HepG2 (cell line): Measurements from ENCODE around the gene CASTOR1. TPM values are rescaled to one million over a fixed set of nuclear protein-coding genes. Genes with fewer than 3 reads are reported as not detected.

Experiments used
- ATAC-seq: fragments of 200-7000 bp; cut with Tn5 transposase; 3 replicates; pipeline ENCODE4 v1.9.1; 2020; ENCODE audit warnings: mild to moderate bottlenecking, moderate library complexity
- BruUV-seq: library from RNA; stranded (reverse); fragments of 400-500 nt; replicated peaks from 2 replicates; lab custom pipeline; 2021; lab: Mats Ljungman, UMichigan
- CTCF ChIA-PET: fragments of 300-600 bp; formaldehyde crosslinking; extraction: SDS; loops from one replicate; lab custom pipeline; 2021; ENCODE audit warnings: low total read pairs, inconsistent platforms, low intra/inter-chr PET ratio; lab: Yijun Ruan, JAX
- POLR2A ChIA-PET: fragments of 350-600 bp; sonication (Branson Sonifier 250); formaldehyde crosslinking; loops from one replicate; lab custom pipeline; 2020; ENCODE audit warnings: antibody characterized with exemption, inconsistent platforms; lab: Yijun Ruan, JAX
- DNase-seq: peaks from one replicate; pipeline ENCODE4 v3.0.0-alpha.2; 2015; ENCODE audit warnings: low spot score
- FAIRE-seq: peaks from 3 replicates; lab custom pipeline; 2011; peaks lifted over from hg19 to GRCh38; lab: Jason Lieb, UNC
- H2AFZ ChIP-seq: one replicate; pipeline ENCODE4 v1.6.1; 2011; ENCODE audit warnings: low read length, inconsistent platforms
- H3K27ac ChIP-seq: fragments of 300-600 bp; 3 replicates; pipeline ENCODE4 v1.8.0; 2011; ENCODE audit warnings: mixed run types, mild to moderate bottlenecking, mixed read lengths, low read length, inconsistent platforms; ENCODE audit not compliant: insufficient read depth; ENCODE audit errors: extremely low read length
- H3K27me3 ChIP-seq, 2 experiments: fragments of 200-600 bp in 1 of 2; 2 replicates in 1 of 2; 3 replicates in 1 of 2; pipeline versions ENCODE4 v1.6.0 to v1.8.0; 2011; ENCODE audit warnings: low read length in 2 of 2, mild to moderate bottlenecking in 2 of 2, moderate library complexity in 2 of 2, inconsistent platforms in 1 of 2; ENCODE audit not compliant: insufficient read depth in 2 of 2, control insufficient read depth in 1 of 2
- H3K36me3 ChIP-seq, 2 experiments: fragments of 200-600 bp in 1 of 2; replicated peaks in 1 of 2; 2 replicates in 1 of 2; 3 replicates in 1 of 2; pipeline versions ENCODE4 v1.5.1 to v1.8.0; 2011; ENCODE audit warnings: low read length in 2 of 2, inconsistent platforms in 1 of 2; ENCODE audit not compliant: insufficient read depth in 2 of 2, control insufficient read depth in 1 of 2
- H3K4me1 ChIP-seq: 2 replicates; pipeline ENCODE4 v1.5.1; 2012; ENCODE audit warnings: low read length, inconsistent platforms; ENCODE audit not compliant: insufficient read depth
- H3K4me2 ChIP-seq: 2 replicates; pipeline ENCODE4 v1.6.0; 2011; ENCODE audit warnings: low read depth, low read length, inconsistent platforms
- H3K4me3 ChIP-seq, 3 experiments: fragments of 200-600 bp in 1 of 3; sonication (generic), shearing (Covaris generic) in 1 of 3; replicated peaks in 1 of 3; 2 replicates each; pipeline ENCODE4 v1.5.1; 2011 to 2016; ENCODE audit warnings: low read length in 3 of 3, inconsistent platforms in 2 of 3, low read depth in 2 of 3, mild to moderate bottlenecking in 2 of 3, control low read depth in 1 of 3, mixed read lengths in 1 of 3; ENCODE audit not compliant: insufficient read depth in 1 of 3
- H3K79me2 ChIP-seq: one replicate; pipeline ENCODE4 v1.6.1; 2011; ENCODE audit warnings: low read length, inconsistent platforms; ENCODE audit not compliant: insufficient read depth
- H3K9ac ChIP-seq: 2 replicates; pipeline ENCODE4 v1.6.0; 2011; ENCODE audit warnings: mild to moderate bottlenecking, low read depth, low read length, inconsistent platforms; ENCODE audit not compliant: insufficient read depth
- H3K9me3 ChIP-seq: 2 replicates; pipeline ENCODE4 v1.5.1; 2012; ENCODE audit warnings: mild to moderate bottlenecking, low read length
- H4K20me1 ChIP-seq: 2 replicates; pipeline ENCODE4 v1.6.0; 2011; ENCODE audit warnings: inconsistent platforms, mild to moderate bottlenecking, low read length, moderate library complexity; ENCODE audit not compliant: insufficient read depth
- DNMT3B ChIP-seq: conservative IDR thresholded peaks from 2 replicates; pipeline ENCODE4 v1.6.1; 2016; ENCODE audit warnings: missing biosample characterization, control low read depth
- HNRNPLL ChIP-seq: fragments of 200-400 bp; formaldehyde crosslinking; IDR thresholded peaks from 2 replicates; pipeline ENCODE4 v1.6.1; 2017; ENCODE audit warnings: mild to moderate bottlenecking, low read depth, low read length; ENCODE audit not compliant: poor library complexity, severe bottlenecking
- HOXA7 ChIP-seq: sonication (generic); formaldehyde crosslinking; IDR thresholded peaks from 2 replicates; pipeline ENCODE4 v1.8.1; 2022; ENCODE audit warnings: mild to moderate bottlenecking, missing genetic modification reagents, moderate library complexity
- JUNB ChIP-seq: sonication (generic); formaldehyde crosslinking; IDR thresholded peaks from 2 replicates; pipeline ENCODE4 v1.8.0; 2022; ENCODE audit warnings: missing genetic modification reagents, mild to moderate bottlenecking, borderline replicate concordance
- PAX8 ChIP-seq: sonication (generic); formaldehyde crosslinking; IDR thresholded peaks from 2 replicates; pipeline ENCODE4 v1.8.0; 2022; ENCODE audit warnings: mild to moderate bottlenecking, missing genetic modification reagents, borderline replicate concordance
- SAFB2 ChIP-seq: sonication (generic); formaldehyde crosslinking; IDR thresholded peaks from 2 replicates; pipeline ENCODE4 v1.5.1; 2020; ENCODE audit warnings: missing genetic modification reagents, low read depth, mild to moderate bottlenecking, borderline replicate concordance
- TBL1XR1 ChIP-seq: fragments of 150-350 bp; IDR thresholded peaks from 2 replicates; pipeline ENCODE4 v1.6.1; 2014; ENCODE audit warnings: borderline replicate concordance, low read length; ENCODE audit not compliant: partially characterized antibody
- WGBS: methylation state at CpG from one replicate; pipeline ENCODE4 v1.1.6; 2017; ENCODE audit warnings: low lambda C conversion rate; 5-methylcytosine and 5-hydroxymethylcytosine counted together
- in situ Hi-C: cut with HindIII; loops from 2 replicates; pipeline ENCODE4 v1.10.0; 2017; ENCODE audit warnings: low pct_unique_long_range_greater_than_20kb; ENCODE audit not compliant: extremely low pct_ligation_motif_present
- intact Hi-C: fragments of 100-400 bp; cut with micrococcal nuclease; formaldehyde crosslinking; loops from one replicate; pipeline ENCODE4 v1.10.0; 2022; ENCODE audit not compliant: unreplicated experiment
- polyA plus RNA-seq, 8 experiments: library from polyadenylated mRNA; depleted of rRNA in 3 of 8; stranded (reverse) in 7 of 8; unstranded in 1 of 8; fragments of >200 nt; fragmentation: Illumina TruSeq in 4 of 8; extraction: Trizol in 4 of 8; gene quantifications; 2 replicates each; pipeline versions ENCODE4 v1.2.1 to v1.2.3, GENCODE V29; 2011 to 2016; ENCODE audit warnings: low read depth in 4 of 8, missing spikeins in 1 of 8, mixed read lengths in 1 of 8; ENCODE audit not compliant: insufficient read depth in 1 of 8
- total RNA-seq, 5 experiments: library from RNA; depleted of rRNA; stranded (reverse); fragments of >200 nt; fragmentation: Illumina TruSeq; extraction: Trizol; gene quantifications; 2 replicates each; pipeline ENCODE4 v1.2.3, GENCODE V29; 2016; ENCODE audit warnings: low read depth in 1 of 5
- TF ChIP-seq, protein P1 (sequence below): sonication (generic); formaldehyde crosslinking; IDR thresholded peaks from 2 replicates; pipeline ENCODE4 v1.4.0; 2020; ENCODE audit warnings: missing genetic modification reagents
- TF ChIP-seq, protein P2 (sequence below): sonication (generic); formaldehyde crosslinking; IDR thresholded peaks from 2 replicates; pipeline ENCODE4 v1.4.0; 2020; ENCODE audit warnings: missing genetic modification reagents
- TF ChIP-seq, protein P3 (sequence below): sonication (generic); formaldehyde crosslinking; IDR thresholded peaks from 2 replicates; pipeline ENCODE4 v1.5.1; 2020; ENCODE audit warnings: missing genetic modification reagents, mild to moderate bottlenecking, borderline replicate concordance

Gene CASTOR1
- total and polyA plus RNA-seq, 2 of the 13 experiments (the other 11 are each of a cell fraction or from before 2014, with no cell fraction given) = 2.6 to 4.4 TPM

DNA sequence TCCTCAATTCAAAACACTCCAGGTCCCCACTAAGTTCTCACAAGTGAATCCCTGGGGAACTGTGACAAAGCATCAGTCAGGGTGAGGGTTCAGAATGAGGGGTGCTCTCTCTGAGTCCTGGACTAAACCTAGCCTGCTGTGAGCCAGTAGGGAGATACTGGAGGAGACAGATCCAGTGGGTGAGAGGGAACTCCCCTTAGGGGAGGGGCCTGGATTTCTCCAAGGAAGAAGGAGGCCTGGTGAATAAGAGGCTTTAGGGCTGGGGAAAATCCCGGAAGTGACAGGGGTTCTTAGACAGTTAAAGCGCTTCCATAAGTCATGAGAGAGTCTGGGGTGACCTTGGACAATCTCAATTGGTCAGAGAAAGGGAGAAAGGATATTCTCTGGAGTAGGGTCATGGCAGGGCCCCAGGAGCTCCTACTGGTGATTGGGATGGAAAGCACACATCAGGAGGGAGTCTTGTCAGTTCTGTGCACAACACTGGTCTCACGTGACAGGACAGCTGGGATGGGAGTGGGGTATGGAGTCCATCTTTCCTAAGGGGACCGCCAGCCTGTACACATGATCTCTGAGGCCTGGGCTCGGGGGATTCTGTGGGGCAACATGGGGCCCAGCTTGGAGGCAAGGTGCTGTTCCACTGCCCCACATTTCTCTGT lies 35.9 kb upstream of the CASTOR1 start (continued):
- TF ChIP-seq, protein P1, sequence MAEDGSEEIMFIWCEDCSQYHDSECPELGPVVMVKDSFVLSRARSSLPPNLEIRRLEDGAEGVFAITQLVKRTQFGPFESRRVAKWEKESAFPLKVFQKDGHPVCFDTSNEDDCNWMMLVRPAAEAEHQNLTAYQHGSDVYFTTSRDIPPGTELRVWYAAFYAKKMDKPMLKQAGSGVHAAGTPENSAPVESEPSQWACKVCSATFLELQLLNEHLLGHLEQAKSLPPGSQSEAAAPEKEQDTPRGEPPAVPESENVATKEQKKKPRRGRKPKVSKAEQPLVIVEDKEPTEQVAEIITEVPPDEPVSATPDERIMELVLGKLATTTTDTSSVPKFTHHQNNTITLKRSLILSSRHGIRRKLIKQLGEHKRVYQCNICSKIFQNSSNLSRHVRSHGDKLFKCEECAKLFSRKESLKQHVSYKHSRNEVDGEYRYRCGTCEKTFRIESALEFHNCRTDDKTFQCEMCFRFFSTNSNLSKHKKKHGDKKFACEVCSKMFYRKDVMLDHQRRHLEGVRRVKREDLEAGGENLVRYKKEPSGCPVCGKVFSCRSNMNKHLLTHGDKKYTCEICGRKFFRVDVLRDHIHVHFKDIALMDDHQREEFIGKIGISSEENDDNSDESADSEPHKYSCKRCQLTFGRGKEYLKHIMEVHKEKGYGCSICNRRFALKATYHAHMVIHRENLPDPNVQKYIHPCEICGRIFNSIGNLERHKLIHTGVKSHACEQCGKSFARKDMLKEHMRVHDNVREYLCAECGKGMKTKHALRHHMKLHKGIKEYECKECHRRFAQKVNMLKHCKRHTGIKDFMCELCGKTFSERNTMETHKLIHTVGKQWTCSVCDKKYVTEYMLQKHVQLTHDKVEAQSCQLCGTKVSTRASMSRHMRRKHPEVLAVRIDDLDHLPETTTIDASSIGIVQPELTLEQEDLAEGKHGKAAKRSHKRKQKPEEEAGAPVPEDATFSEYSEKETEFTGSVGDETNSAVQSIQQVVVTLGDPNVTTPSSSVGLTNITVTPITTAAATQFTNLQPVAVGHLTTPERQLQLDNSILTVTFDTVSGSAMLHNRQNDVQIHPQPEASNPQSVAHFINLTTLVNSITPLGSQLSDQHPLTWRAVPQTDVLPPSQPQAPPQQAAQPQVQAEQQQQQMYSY (CRISPR knock-in tag) = no peak
- no peak for TF ChIP-seq TBL1XR1

DNA sequence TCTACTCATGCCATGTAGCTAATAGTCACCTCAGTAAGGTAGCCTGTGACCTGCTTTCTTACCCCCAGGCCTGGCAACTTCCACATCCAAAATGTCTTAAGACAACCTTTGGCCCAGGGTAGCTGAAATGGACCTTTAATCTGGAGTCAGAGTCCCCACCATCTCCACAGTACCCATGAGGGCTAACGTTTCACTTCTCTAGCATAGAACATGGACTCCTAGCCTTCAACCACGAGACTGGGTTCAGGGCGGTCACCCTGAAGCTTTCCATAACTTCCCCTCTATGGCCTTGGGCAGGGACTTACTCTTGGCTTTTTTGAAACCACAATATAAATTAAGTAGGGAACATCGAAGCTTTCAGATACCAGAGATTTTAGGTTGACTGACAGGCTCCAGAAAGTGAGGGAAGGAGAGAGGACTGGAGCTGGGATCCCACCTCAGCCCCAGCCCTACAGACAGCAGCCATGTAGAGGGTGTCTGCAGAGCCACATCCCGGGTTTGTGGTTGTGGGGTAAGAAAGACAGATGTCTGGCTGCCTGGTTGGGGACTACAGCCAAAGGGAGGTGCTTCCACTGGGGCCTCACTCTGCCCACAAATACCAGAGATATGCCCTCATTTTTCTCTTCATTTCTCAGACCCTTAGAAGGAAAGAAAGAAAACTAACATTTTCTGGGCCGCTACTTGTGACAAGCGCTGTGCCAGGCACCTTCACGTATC lies 34.9 kb upstream of the CASTOR1 start:
- Histone ChIP-seq H3K9me3 (no peaks in the 10 kb centered on the region), H3K36me3 (no peaks in the 10 kb centered on the region), H4K20me1 (no peaks in the 10 kb centered on the region), H3K4me1 (peaks cover 50% of the 10 kb centered on the region), H3K9ac (no peak overlapping the region; the same call in 1 of the 2 replicates), H2AFZ (no peak overlapping the region), H3K27me3 (no peaks in the 10 kb centered on the region; a peak in 1 of 5 replicates), H3K27ac (no peak overlapping the region), H3K4me2 (no peak overlapping the region), H3K4me3 (no peak overlapping the region), H3K79me2 (no peaks in the 10 kb centered on the region)
- no peak for FAIRE-seq
- in situ Hi-C loops (no loop called here), intact Hi-C loops (no loop called here)
- BruUV-seq = TSS peak; percentile 35
- TF ChIP-seq HNRNPLL = no peak
- TF ChIP-seq SAFB2 (CRISPR knock-in tag) = no peak
- no peak for TF ChIP-seq DNMT3B (CRISPR knock-in tag)
- no peak for TF ChIP-seq JUNB (CRISPR knock-in tag)
- TF ChIP-seq, protein P2, sequence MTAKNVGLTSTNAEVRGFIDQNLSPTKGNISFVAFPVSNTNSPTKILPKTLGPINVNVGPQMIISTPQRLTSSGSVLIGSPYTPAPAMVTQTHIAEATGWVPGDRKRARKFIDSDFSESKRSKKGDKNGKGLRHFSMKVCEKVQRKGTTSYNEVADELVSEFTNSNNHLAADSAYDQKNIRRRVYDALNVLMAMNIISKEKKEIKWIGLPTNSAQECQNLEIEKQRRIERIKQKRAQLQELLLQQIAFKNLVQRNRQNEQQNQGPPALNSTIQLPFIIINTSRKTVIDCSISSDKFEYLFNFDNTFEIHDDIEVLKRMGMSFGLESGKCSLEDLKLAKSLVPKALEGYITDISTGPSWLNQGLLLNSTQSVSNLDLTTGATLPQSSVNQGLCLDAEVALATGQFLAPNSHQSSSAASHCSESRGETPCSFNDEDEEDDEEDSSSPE (CRISPR knock-in tag) = no peak
- no peak for TF ChIP-seq PAX8
- TF ChIP-seq, protein P3, sequence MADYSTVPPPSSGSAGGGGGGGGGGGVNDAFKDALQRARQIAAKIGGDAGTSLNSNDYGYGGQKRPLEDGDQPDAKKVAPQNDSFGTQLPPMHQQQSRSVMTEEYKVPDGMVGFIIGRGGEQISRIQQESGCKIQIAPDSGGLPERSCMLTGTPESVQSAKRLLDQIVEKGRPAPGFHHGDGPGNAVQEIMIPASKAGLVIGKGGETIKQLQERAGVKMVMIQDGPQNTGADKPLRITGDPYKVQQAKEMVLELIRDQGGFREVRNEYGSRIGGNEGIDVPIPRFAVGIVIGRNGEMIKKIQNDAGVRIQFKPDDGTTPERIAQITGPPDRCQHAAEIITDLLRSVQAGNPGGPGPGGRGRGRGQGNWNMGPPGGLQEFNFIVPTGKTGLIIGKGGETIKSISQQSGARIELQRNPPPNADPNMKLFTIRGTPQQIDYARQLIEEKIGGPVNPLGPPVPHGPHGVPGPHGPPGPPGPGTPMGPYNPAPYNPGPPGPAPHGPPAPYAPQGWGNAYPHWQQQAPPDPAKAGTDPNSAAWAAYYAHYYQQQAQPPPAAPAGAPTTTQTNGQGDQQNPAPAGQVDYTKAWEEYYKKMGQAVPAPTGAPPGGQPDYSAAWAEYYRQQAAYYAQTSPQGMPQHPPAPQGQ = no peak
- TF ChIP-seq HOXA7 (CRISPR knock-in tag) = no peak
- CTCF ChIA-PET = no interaction called here
- ATAC-seq = no peak
- POLR2A ChIA-PET = no interaction called here
- WGBS = 75% methylated on average over 8 of the region's 8 CpGs
- no peak for DNase-seq
